DOHH2 (cell line): ENCODE data around the gene POT1.

Source experiments
- H3F3A ChIP-seq: fragments of 200-600 bp; sonication (generic), shearing (Covaris generic); 2 replicates; pipeline ENCODE4 v1.6.0; 2016; ENCODE audit warnings: antibody characterized with exemption, mild to moderate bottlenecking; ENCODE audit not compliant: control insufficient read depth, insufficient read depth
- H3K27ac ChIP-seq: fragments of 200-600 bp; sonication (generic); 2 replicates; pipeline ENCODE4 v1.5.1; 2014; ENCODE audit warnings: low read depth, mild to moderate bottlenecking, low read length, moderate library complexity
- H3K27me3 ChIP-seq: fragments of 200-600 bp; sonication (generic); 2 replicates; pipeline ENCODE4 v1.6.1; 2014; ENCODE audit warnings: mild to moderate bottlenecking, low read length, mixed read lengths; ENCODE audit not compliant: control insufficient read depth
- H3K36me3 ChIP-seq: fragments of 200-600 bp; sonication (generic); 2 replicates; pipeline ENCODE4 v1.6.1; 2014; ENCODE audit warnings: mild to moderate bottlenecking, low read length, moderate library complexity, mixed read lengths; ENCODE audit not compliant: control insufficient read depth
- H3K4me1 ChIP-seq: fragments of 200-600 bp; sonication (generic); 2 replicates; pipeline ENCODE4 v1.6.1; 2014; ENCODE audit warnings: mild to moderate bottlenecking, low read length, mixed read lengths; ENCODE audit not compliant: control insufficient read depth
- H3K4me2 ChIP-seq: fragments of 200-600 bp; sonication (generic); 2 replicates; pipeline ENCODE4 v1.6.0; 2014; ENCODE audit warnings: mild to moderate bottlenecking, low read length, moderate library complexity
- H3K4me3 ChIP-seq: fragments of 200-600 bp; sonication (generic); 2 replicates; pipeline ENCODE4 v1.5.1; 2014; ENCODE audit warnings: mild to moderate bottlenecking, low read length, mixed read lengths
- H3K79me2 ChIP-seq: fragments of 200-600 bp; sonication (generic); 2 replicates; pipeline ENCODE4 v1.6.1; 2014; ENCODE audit warnings: mild to moderate bottlenecking, low read length, mixed read lengths; ENCODE audit not compliant: control insufficient read depth
- H3K9me2 ChIP-seq: fragments of 200-600 bp; sonication (generic); replicated peaks from 2 replicates; pipeline ENCODE4 v1.6.1; 2014; ENCODE audit warnings: mild to moderate bottlenecking, low read length, mixed read lengths; ENCODE audit not compliant: control insufficient read depth
- H3K9me3 ChIP-seq: fragments of 200-600 bp; sonication (generic); 2 replicates; pipeline ENCODE4 v1.6.1; 2014; ENCODE audit warnings: antibody characterized with exemption, low read length, mixed read lengths; ENCODE audit not compliant: control insufficient read depth, insufficient read depth
- H4K20me1 ChIP-seq: fragments of 200-600 bp; sonication (generic); 2 replicates; pipeline ENCODE4 v1.6.0; 2014; ENCODE audit warnings: low read depth, mild to moderate bottlenecking, antibody characterized with exemption, low read length, moderate library complexity; ENCODE audit not compliant: control insufficient read depth, insufficient read depth
- CTCF ChIP-seq: fragments of 200-600 bp; sonication (generic); IDR thresholded peaks from one replicate; pipeline ENCODE4 v1.5.1; 2014; ENCODE audit warnings: antibody characterized with exemption, mild to moderate bottlenecking, low read depth, low read length; ENCODE audit not compliant: poor library complexity, severe bottlenecking
- EZH2phosphoT487 ChIP-seq: fragments of 200-600 bp; sonication (generic); IDR thresholded peaks from 2 replicates; pipeline ENCODE4 v1.6.1; 2017; ENCODE audit warnings: borderline replicate concordance, mild to moderate bottlenecking, antibody characterized with exemption, low read length, moderate library complexity, mixed read lengths

The POT1 gene

GRCh38 chr7:124942399-124942798 lies 12.8 kb upstream of the POT1 start:
- Histone ChIP-seq H4K20me1 (no peaks in the 10 kb centered on the region), H3K27ac (no peak overlapping the region), H3K79me2 (no peaks in the 10 kb centered on the region), H3F3A (no peaks in the 10 kb centered on the region), H3K36me3 (no peaks in the 10 kb centered on the region), H3K4me2 (no peak overlapping the region), H3K9me2 (no peaks in the 10 kb centered on the region), H3K9me3 (no peaks in the 10 kb centered on the region), H3K4me3 (no peak overlapping the region), H3K4me1 (no peaks in the 10 kb centered on the region), H3K27me3 (peaks cover 2% of the 10 kb centered on the region; the same call in 1 of the 2 replicates)
- TF ChIP-seq CTCF = no peak
- no peak for TF ChIP-seq EZH2phosphoT487

GRCh38 chr7:124940306-124940705 lies 10.7 kb upstream of the POT1 start:
- Histone ChIP-seq H3K9me2 (no peaks in the 10 kb centered on the region), H3K4me3 (no peak overlapping the region), H3F3A (no peaks in the 10 kb centered on the region), H3K27me3 (peaks cover 5% of the 10 kb centered on the region; the same call in 1 of the 2 replicates), H3K4me1 (no peaks in the 10 kb centered on the region), H3K79me2 (no peaks in the 10 kb centered on the region), H3K27ac (no peak overlapping the region), H3K9me3 (no peaks in the 10 kb centered on the region), H4K20me1 (no peaks in the 10 kb centered on the region), H3K36me3 (no peaks in the 10 kb centered on the region), H3K4me2 (no peak overlapping the region)
- TF ChIP-seq CTCF = no peak
- no peak for TF ChIP-seq EZH2phosphoT487

- H3F3A ChIP-seq = no peaks in the 10 kb centered on the region
- H4K20me1 ChIP-seq = no peaks in the 10 kb centered on the region
- no peaks in the 10 kb centered on the region for H3K9me2 ChIP-seq
- H3K4me3 ChIP-seq = no peak overlapping the region
- H3K4me2 ChIP-seq = no peak overlapping the region
- H3K9me3 ChIP-seq = no peaks in the 10 kb centered on the region
- no peak for TF ChIP-seq CTCF
- TF ChIP-seq EZH2phosphoT487 = no peak
- H3K27me3 ChIP-seq = peaks cover 5% of the 10 kb centered on the region; the same call in 1 of the 2 replicates
- no peaks in the 10 kb centered on the region for H3K4me1 ChIP-seq
- H3K27ac ChIP-seq = no peak overlapping the region
- no peaks in the 10 kb centered on the region for H3K79me2 ChIP-seq
- H3K36me3 ChIP-seq = no peaks in the 10 kb centered on the region
Observed at GRCh38 chr7:124938128-124938527, 8.5 kb upstream of the POT1 start.
